GM19395 (cell line): ENCODE data around the gene RPL32.
"Not testable (repeated sequence)": the region's sequence is repeated elsewhere in the genome, so short reads cannot be mapped to it uniquely, and the experiment has no call there.

Source experiments
- ATAC-seq: cut with Tn5 transposase; IDR thresholded peaks from one replicate; pipeline ENCODE4 v1.9.1; 2021; ENCODE audit warnings: mild to moderate bottlenecking, moderate library complexity; ENCODE audit not compliant: unreplicated experiment

RPL32 gene

DNA sequence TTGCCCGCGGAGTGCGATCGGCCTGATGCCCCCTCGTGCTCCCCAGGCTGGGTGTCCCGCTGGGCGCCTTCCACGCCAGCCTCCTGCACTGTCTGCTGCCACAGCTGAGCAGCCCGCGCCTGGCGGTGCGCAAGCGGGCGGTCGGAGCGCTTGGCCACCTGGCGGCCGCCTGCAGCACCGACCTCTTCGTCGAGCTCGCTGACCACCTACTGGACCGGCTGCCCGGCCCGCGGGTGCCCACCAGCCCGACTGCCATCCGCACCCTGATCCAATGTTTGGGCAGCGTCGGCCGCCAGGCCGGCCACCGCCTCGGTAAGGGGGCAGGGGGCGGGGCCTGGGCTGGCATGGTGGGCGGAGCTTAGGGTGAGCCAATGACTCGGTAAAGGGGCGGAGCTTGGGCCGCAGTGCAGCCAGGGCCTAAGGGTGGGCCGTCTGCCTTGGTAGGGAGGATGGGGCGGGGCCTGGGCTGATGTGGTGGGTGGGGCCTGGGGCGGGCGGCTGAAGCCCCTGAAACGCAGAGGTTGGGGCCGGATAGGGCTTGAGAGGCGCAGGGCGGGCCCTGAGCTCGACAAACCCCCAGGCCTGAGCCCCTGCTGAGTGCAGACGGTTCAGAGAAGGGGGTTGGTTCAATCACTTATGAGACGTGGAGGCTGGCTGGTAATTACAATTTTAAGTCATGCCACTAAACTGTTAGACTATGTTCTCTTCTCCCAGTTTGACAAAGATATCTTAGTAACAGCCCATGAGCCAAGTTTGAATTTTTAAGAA, 31.2 kb downstream of the RPL32 start:
- ATAC-seq, result peak; percentile 99

- no peak for ATAC-seq
These were observed 31.9 kb downstream of the RPL32 start for GRCh38 chr3:12809435-12809834.

DNA sequence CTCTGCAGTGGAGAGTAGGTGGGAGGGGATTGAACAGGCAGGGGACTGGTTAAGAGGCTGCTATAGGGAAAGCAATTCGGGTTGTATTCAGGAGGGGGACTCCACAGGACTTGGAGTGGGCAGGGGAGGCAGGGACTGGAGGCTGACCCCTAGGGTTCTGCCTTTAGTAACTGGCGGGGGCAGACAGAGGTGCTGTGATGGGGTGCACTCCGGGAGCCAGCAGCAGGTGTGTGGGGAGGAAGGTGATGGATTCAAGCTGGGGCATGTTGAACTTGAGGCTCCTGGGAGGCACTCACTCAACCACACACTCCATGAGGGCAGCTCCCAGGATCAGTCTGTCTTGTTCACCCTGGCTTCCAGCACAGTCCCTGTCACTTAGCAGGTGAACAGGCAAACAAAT, 32.4 kb downstream of the RPL32 start:
- ATAC-seq, result no peak

- no peak for ATAC-seq
These were observed 32.8 kb downstream of the RPL32 start for GRCh38 chr3:12808587-12808986.

- ATAC-seq, result no peak
These were observed 33.6 kb downstream of the RPL32 start for GRCh38 chr3:12807601-12808359.

GRCh38 chr3:12807066-12807465, 34.3 kb downstream of the RPL32 start:
- no peak for ATAC-seq

GRCh38 chr3:12803371-12803770, 38.0 kb downstream of the RPL32 start:
- ATAC-seq, result no peak

DNA sequence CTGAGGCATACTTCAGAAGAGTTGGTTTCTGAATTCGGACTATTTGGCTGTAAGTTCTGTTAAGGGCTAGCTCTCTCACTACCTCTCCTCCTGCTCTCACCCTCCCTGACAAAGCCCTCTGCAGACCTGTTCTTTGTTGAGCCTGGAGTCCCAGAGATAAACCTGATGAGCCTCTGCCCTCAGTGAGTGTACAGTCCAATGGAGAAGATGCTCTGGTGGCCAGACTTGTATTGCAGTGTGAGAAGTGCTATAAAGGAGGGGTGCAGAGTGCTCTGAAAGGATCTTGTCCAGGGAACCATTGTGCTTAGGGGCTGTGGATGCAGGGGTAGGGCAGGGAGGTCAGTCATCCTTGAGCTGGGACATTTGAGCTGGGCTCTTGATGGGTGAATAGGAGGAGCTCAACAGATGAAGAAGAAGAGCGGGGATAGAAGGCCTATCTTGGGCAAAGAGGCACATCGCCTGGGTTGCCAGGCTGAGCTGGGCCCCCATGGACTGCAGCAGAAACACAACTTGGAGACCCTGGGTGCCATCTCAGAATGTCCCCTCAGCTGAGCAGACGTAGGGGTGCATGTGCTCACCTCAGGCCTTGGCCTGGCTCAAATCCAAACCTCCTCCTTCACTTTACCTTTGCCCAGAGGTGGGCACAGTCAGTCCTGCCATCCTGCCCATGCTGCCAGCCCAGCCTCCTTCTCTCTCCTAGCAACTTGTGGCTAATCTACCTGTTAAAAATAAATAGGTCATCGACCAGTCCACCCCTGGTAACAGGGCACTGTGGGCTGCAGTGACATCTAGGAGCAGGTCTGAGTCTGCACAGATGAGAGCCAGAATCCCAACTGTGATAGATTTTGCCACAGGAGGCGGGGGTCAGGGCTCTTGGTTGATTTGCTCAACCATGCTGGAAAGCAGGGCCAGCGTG, 41.6 kb downstream of the RPL32 start:
- ATAC-seq, result no peak

- no peak for ATAC-seq
These were observed 42.7 kb downstream of the RPL32 start for GRCh38 chr3:12798559-12799179.

DNA sequence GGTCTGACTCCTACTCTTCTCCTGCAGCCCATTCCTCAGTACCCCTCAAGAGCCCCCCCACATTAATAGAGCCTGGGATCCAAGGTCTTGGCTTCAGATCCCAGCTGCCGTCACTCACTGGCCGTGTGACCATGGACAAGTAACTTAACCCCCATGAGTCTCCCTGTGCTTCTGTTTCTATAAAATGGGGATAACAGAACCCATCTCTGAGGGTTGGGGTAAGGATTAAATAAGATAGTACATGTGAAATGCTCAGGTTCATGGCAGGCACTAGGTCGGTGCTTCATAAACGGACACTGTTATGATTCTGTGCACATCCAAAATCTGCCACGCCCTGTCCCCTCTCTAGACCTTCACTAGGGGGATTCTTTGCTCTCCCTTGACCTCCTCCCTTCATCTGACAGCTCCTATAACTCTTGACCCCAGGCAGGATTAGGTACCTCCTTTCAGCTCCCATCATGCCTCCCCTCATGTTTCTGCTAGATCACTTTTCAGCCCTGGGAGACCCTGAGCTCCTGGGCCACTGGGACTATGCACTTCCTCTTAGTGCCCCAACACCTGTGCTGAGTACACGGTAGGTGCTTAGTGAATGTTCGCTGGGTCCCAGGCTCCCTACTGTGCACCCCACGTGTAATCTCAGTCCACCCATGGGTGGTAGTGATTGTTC, 43.3 kb downstream of the RPL32 start:
- ATAC-seq, result no peak

DNA sequence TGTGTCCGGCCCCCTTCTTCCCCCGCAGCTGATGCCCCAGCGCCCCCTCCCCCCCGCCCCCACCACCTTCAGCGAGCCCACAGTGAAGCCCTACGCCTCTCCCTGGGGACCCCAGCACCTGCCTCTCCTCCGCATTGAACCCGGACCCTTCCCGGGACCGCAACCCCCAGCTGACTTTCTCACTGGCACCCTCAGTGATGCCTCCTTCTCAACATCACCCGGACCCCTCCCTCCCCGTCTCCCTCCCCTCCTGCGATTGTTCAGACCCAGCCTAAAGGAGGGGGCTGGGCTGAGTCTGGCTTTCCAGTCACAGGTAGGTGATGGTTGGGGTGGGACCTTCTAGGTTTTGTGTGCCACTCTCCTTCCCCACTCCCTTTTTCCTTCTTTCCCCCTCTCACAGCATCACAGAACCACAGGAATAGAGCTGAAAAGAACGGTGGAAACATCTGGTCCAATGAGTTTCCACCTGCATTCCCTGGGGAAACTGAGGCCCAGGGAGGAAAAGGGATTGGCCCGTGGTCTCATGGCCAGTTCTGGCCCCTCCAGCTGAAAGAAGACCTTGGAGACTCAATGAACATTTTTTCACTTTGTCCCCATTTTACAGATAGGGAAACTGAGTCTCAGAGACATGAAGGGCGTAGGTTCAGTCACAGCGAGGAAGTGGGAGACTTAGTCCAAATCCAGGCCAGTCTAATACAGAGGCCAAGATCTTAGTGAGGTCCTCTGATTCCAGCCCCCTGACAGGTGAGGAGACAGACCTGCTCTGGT, 44.1 kb downstream of the RPL32 start:
- ATAC-seq, result no peak

DNA sequence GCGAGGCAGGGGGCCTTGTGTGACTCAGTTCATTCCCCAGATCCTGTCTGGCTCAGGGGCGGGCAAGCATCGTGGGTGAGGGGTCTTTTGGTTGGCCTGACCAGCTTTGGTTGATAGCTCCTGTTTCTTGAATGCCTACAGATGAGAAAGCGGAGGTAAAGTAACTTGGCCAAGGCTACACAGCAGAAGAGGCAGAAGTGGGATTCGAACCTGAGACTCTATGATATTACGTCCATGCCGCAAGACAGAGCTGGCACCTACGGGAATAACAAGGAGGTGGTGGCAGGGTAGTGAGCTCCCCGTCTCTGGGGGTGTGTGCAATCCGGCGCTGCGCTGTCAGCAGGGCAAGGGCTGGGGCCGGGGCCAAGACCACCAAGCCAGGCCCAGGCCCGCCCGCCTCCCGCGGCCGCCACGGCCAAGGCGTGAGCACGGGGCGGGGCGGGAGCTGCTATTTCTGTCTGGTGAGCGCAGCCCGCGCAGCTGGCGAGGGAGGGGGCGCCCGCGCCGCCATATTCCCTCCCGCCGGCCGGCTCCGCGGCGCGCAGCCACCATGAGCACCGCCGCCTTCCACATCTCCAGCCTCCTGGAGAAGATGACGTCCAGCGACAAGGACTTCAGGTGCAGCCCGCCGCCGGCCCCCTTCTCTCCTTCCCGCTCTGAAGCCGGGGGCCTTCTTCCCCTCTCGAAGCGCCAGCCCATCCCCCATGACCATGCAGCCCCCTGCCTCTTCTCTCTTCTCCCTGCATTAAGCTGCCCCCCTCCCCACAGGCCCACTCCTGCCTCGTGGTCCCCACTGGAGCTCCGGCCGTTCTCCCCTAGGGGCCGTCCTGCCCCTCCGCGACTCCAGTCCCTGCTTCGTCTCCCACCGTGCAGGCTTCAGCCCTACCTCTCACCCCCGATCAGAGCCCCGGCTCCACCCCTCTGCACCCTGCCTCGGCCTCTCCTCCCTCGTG, 44.9 kb downstream of the RPL32 start, which contains the start of gene CAND2:
Gene CAND2 (plus strand): TSS at position 510 of the 953 bp plus-strand sequence. CDS start 41 bp downstream, at position 551.
- ATAC-seq, result no peak

DNA sequence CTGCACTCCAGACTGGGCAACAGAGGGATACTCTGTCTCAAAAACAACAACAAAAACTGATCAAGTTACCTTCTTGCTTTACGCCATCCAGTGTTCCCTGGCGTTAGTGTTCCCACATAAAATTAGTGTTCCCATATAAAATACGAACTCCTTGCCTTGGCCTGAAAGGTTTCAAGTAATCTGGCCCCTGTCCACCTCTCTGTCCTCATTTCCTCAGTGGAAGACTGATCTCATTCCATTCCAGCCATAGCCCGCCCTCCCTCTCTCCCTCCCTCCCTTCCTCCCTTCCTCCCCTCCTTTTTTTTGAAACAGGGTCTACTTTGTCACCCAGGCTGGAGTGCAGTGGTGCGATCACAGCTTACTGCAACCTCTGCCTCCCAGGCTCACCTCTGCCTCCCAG, 47.7 kb downstream of the RPL32 start:
- no peak for ATAC-seq

DNA sequence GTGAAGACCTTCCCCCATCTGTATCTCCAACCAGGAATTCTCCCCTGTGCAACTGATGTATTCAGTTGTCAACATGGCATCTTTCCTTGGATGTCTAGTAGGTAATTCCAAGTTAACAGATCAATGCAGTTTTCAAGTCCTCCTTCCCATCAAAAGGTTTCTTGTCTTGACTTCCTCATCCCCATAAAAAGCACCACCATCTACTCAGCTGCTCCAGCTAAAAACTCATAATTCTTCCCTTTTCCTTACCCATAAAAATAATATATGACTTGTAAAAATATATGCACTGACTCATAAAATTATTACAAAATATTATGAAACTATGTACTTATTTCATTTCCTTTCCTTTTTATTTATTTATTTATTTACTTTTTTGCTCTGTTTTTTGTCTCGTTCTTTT, 49.9 kb downstream of the RPL32 start:
- no peak for ATAC-seq

- not testable (repeated sequence) for ATAC-seq
These were observed 53.2 kb downstream of the RPL32 start for GRCh38 chr3:12787967-12788690.

GRCh38 chr3:12787346-12787745, 54.0 kb downstream of the RPL32 start:
- not testable (repeated sequence) for ATAC-seq

GRCh38 chr3:12785096-12785495, 56.3 kb downstream of the RPL32 start:
- no peak for ATAC-seq
